ENCODE data around the gene NDE1. TPM values are rescaled to one million over a fixed set of nuclear protein-coding genes. Genes with fewer than 3 reads are reported as not detected.

NDE1 gene
- total RNA-seq, 1 donor from 2014 or later, result 31.4 TPM

DNA sequence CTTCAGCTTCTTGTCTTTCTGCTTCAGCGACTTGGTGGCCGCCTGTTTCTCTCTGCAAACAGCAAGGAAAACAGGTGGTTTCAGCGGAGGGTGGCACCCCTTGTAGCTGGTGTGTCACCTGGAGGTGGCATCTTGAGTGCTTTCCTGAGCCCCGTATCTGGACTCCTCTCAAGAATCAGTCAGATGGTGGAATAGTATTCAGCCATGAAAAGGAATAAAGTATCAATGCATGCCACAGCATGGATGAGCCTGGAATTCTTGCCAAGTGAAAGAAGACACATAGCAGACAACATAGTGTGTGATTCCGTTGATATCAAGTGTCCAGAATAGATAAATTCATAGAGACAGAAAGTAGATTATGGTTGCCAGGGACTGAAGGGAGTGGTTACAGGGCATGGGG lies 65.2 kb downstream of the NDE1 start:
- H3K27ac ChIP-seq (ENCODE audit: low read depth, low read length), result no peak overlapping the region
- no peak overlapping the region for H3K9ac ChIP-seq (ENCODE audit: low read length)
- H3K27me3 ChIP-seq (ENCODE audit: insufficient read depth, low read length), result no peaks in the 10 kb centered on the region
- Mint-ChIP-seq H3K27ac (ENCODE audit: unreplicated experiment) (no peak overlapping the region), H3K4me3 (ENCODE audit: unreplicated experiment) (no peak overlapping the region), H3K36me3 (ENCODE audit: low read depth, unreplicated experiment) (peaks cover 29% of the 10 kb centered on the region), H3K9me3 (ENCODE audit: unreplicated experiment) (peaks cover 4% of the 10 kb centered on the region), H3K27me3 (ENCODE audit: low read depth, unreplicated experiment) (no peaks in the 10 kb centered on the region), H3K4me1 (ENCODE audit: low read depth, unreplicated experiment) (no peaks in the 10 kb centered on the region)
- no peaks in the 10 kb centered on the region for H4K20me1 ChIP-seq (ENCODE audit: insufficient read depth, low read length)
- no peak overlapping the region for H3K4me3 ChIP-seq (ENCODE audit: insufficient read depth, low read depth, low read length)
- no peaks in the 10 kb centered on the region for H3K36me3 ChIP-seq (ENCODE audit: insufficient read depth, low read length)
- no peaks in the 10 kb centered on the region for H3K9me3 ChIP-seq (ENCODE audit: insufficient read depth, low read depth, low read length)
- no peaks in the 10 kb centered on the region for H3K79me2 ChIP-seq (ENCODE audit: insufficient read depth, low read length)
- no peak overlapping the region for H3K4me2 ChIP-seq (ENCODE audit: low read length)
- H2AFZ ChIP-seq (ENCODE audit: low read depth, low read length), result no peak overlapping the region
- no peaks in the 10 kb centered on the region for H3K4me1 ChIP-seq (ENCODE audit: insufficient read depth, low read length)
- TF ChIP-seq CTCF (IDR thresholded peaks at IDR 0.05; ENCODE audit: insufficient read depth, low read depth, low read length), result no peak
- no peak for TF ChIP-seq EZH2 (IDR thresholded peaks at IDR 0.05; ENCODE audit: insufficient read depth, low read length)
- DNase-seq (ENCODE audit: low read depth), result no peak
- no peak for FAIRE-seq

GRCh38 chr16:15716694-15717447 lies 66.8 kb downstream of the NDE1 start:
- no peak overlapping the region for H3K4me3 Mint-ChIP-seq (ENCODE audit: unreplicated experiment)
- Histone ChIP-seq H4K20me1 (ENCODE audit: insufficient read depth, low read length) (no peaks in the 10 kb centered on the region), H3K27ac (ENCODE audit: low read depth, low read length) (no peak overlapping the region), H3K27me3 (ENCODE audit: insufficient read depth, low read length) (no peaks in the 10 kb centered on the region), H3K9me3 (ENCODE audit: insufficient read depth, low read depth, low read length) (no peaks in the 10 kb centered on the region), H2AFZ (ENCODE audit: low read depth, low read length) (no peak overlapping the region), H3K4me2 (ENCODE audit: low read length) (no peak overlapping the region), H3K79me2 (ENCODE audit: insufficient read depth, low read length) (no peaks in the 10 kb centered on the region), H3K4me3 (ENCODE audit: insufficient read depth, low read depth, low read length) (no peak overlapping the region), H3K36me3 (ENCODE audit: insufficient read depth, low read length) (no peaks in the 10 kb centered on the region), H3K4me1 (ENCODE audit: insufficient read depth, low read length) (no peaks in the 10 kb centered on the region), H3K9ac (ENCODE audit: low read length) (no peak overlapping the region)
- H3K9me3 Mint-ChIP-seq (ENCODE audit: unreplicated experiment), result peaks cover 4% of the 10 kb centered on the region
- H3K27ac Mint-ChIP-seq (ENCODE audit: unreplicated experiment), result no peak overlapping the region
- H3K27me3 Mint-ChIP-seq (ENCODE audit: low read depth, unreplicated experiment), result no peaks in the 10 kb centered on the region
- no peak for DNase-seq (ENCODE audit: low read depth)
- no peak for TF ChIP-seq CTCF (IDR thresholded peaks at IDR 0.05; ENCODE audit: insufficient read depth, low read depth, low read length)
- no peak for TF ChIP-seq EZH2 (IDR thresholded peaks at IDR 0.05; ENCODE audit: insufficient read depth, low read length)
- peaks cover 33% of the 10 kb centered on the region for H3K36me3 Mint-ChIP-seq (ENCODE audit: low read depth, unreplicated experiment)
- no peak for FAIRE-seq
- no peaks in the 10 kb centered on the region for H3K4me1 Mint-ChIP-seq (ENCODE audit: low read depth, unreplicated experiment)

GRCh38 chr16:15721018-15721417 lies 71.0 kb downstream of the NDE1 start:
- no peaks in the 10 kb centered on the region for H3K4me1 Mint-ChIP-seq (ENCODE audit: low read depth, unreplicated experiment)
- peaks cover 31% of the 10 kb centered on the region for H3K36me3 Mint-ChIP-seq (ENCODE audit: low read depth, unreplicated experiment)
- TF ChIP-seq EZH2 (IDR thresholded peaks at IDR 0.05; ENCODE audit: insufficient read depth, low read length) (no peak), CTCF (IDR thresholded peaks at IDR 0.05; ENCODE audit: insufficient read depth, low read depth, low read length) (no peak)
- peaks cover 5% of the 10 kb centered on the region for H3K9me3 Mint-ChIP-seq (ENCODE audit: unreplicated experiment)
- Histone ChIP-seq H3K79me2 (ENCODE audit: insufficient read depth, low read length) (no peaks in the 10 kb centered on the region), H3K27me3 (ENCODE audit: insufficient read depth, low read length) (no peaks in the 10 kb centered on the region), H2AFZ (ENCODE audit: low read depth, low read length) (no peak overlapping the region), H3K9me3 (ENCODE audit: insufficient read depth, low read depth, low read length) (no peaks in the 10 kb centered on the region), H3K9ac (ENCODE audit: low read length) (no peak overlapping the region), H3K36me3 (ENCODE audit: insufficient read depth, low read length) (no peaks in the 10 kb centered on the region), H3K27ac (ENCODE audit: low read depth, low read length) (no peak overlapping the region), H4K20me1 (ENCODE audit: insufficient read depth, low read length) (no peaks in the 10 kb centered on the region), H3K4me1 (ENCODE audit: insufficient read depth, low read length) (no peaks in the 10 kb centered on the region), H3K4me2 (ENCODE audit: low read length) (no peak overlapping the region), H3K4me3 (ENCODE audit: insufficient read depth, low read depth, low read length) (no peak overlapping the region)
- no peak for FAIRE-seq
- no peak overlapping the region for H3K27ac Mint-ChIP-seq (ENCODE audit: unreplicated experiment)
- no peaks in the 10 kb centered on the region for H3K27me3 Mint-ChIP-seq (ENCODE audit: low read depth, unreplicated experiment)
- H3K4me3 Mint-ChIP-seq (ENCODE audit: unreplicated experiment), result no peak overlapping the region
- no peak for DNase-seq (ENCODE audit: low read depth)
